ENCODE data around the gene RTP3. TPM values are rescaled to one million over a fixed set of nuclear protein-coding genes. Genes with fewer than 3 reads are reported as not detected.

RTP3 gene
- total and polyA plus RNA-seq, 2 of the 8 experiments (the other 6 are each of a cell fraction or from before 2014, with no cell fraction given), result 0.08 TPM; not detected in 1

DNA sequence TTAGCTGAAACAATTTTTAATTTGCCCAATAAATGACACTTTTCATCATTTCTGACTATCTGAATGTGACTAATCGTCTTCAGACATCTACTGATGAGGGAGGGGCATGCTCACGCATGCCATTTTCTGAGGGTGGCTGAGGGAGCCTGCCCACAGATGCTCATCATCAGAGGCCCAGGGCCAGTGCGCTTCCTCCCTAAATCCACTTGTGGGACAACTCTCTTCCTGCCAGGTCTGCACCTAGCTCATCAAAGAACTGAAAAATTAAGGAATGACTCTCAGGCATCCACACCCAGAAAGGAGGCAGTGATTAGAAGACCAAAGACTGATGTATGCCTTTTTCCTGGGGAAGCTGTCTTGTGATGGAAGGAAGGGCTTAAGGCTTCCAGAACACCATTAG lies 22.8 kb downstream of the RTP3 start (continued):
- TF ChIP-seq, protein P1, sequence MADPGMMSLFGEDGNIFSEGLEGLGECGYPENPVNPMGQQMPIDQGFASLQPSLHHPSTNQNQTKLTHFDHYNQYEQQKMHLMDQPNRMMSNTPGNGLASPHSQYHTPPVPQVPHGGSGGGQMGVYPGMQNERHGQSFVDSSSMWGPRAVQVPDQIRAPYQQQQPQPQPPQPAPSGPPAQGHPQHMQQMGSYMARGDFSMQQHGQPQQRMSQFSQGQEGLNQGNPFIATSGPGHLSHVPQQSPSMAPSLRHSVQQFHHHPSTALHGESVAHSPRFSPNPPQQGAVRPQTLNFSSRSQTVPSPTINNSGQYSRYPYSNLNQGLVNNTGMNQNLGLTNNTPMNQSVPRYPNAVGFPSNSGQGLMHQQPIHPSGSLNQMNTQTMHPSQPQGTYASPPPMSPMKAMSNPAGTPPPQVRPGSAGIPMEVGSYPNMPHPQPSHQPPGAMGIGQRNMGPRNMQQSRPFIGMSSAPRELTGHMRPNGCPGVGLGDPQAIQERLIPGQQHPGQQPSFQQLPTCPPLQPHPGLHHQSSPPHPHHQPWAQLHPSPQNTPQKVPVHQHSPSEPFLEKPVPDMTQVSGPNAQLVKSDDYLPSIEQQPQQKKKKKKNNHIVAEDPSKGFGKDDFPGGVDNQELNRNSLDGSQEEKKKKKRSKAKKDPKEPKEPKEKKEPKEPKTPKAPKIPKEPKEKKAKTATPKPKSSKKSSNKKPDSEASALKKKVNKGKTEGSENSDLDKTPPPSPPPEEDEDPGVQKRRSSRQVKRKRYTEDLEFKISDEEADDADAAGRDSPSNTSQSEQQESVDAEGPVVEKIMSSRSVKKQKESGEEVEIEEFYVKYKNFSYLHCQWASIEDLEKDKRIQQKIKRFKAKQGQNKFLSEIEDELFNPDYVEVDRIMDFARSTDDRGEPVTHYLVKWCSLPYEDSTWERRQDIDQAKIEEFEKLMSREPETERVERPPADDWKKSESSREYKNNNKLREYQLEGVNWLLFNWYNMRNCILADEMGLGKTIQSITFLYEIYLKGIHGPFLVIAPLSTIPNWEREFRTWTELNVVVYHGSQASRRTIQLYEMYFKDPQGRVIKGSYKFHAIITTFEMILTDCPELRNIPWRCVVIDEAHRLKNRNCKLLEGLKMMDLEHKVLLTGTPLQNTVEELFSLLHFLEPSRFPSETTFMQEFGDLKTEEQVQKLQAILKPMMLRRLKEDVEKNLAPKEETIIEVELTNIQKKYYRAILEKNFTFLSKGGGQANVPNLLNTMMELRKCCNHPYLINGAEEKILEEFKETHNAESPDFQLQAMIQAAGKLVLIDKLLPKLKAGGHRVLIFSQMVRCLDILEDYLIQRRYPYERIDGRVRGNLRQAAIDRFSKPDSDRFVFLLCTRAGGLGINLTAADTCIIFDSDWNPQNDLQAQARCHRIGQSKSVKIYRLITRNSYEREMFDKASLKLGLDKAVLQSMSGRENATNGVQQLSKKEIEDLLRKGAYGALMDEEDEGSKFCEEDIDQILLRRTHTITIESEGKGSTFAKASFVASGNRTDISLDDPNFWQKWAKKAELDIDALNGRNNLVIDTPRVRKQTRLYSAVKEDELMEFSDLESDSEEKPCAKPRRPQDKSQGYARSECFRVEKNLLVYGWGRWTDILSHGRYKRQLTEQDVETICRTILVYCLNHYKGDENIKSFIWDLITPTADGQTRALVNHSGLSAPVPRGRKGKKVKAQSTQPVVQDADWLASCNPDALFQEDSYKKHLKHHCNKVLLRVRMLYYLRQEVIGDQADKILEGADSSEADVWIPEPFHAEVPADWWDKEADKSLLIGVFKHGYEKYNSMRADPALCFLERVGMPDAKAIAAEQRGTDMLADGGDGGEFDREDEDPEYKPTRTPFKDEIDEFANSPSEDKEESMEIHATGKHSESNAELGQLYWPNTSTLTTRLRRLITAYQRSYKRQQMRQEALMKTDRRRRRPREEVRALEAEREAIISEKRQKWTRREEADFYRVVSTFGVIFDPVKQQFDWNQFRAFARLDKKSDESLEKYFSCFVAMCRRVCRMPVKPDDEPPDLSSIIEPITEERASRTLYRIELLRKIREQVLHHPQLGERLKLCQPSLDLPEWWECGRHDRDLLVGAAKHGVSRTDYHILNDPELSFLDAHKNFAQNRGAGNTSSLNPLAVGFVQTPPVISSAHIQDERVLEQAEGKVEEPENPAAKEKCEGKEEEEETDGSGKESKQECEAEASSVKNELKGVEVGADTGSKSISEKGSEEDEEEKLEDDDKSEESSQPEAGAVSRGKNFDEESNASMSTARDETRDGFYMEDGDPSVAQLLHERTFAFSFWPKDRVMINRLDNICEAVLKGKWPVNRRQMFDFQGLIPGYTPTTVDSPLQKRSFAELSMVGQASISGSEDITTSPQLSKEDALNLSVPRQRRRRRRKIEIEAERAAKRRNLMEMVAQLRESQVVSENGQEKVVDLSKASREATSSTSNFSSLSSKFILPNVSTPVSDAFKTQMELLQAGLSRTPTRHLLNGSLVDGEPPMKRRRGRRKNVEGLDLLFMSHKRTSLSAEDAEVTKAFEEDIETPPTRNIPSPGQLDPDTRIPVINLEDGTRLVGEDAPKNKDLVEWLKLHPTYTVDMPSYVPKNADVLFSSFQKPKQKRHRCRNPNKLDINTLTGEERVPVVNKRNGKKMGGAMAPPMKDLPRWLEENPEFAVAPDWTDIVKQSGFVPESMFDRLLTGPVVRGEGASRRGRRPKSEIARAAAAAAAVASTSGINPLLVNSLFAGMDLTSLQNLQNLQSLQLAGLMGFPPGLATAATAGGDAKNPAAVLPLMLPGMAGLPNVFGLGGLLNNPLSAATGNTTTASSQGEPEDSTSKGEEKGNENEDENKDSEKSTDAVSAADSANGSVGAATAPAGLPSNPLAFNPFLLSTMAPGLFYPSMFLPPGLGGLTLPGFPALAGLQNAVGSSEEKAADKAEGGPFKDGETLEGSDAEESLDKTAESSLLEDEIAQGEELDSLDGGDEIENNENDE (IDR thresholded peaks at IDR 0.05; ENCODE audit: insufficient replicate concordance, low read length), result no peak
